Astrocyte (in vitro differentiated cells and primary cell): ENCODE results near the gene C9orf85.

Experiments
- CTCF ChIP-seq: IDR thresholded peaks from 2 replicates; pipeline ENCODE4 v1.5.1; 2011; ENCODE audit warnings: low read depth, mild to moderate bottlenecking, inconsistent platforms, low read length, moderate library complexity; ENCODE audit not compliant: insufficient read depth
- EZH2 ChIP-seq: IDR thresholded peaks from 2 replicates; pipeline ENCODE4 v1.6.1; 2012; ENCODE audit warnings: mild to moderate bottlenecking, low read length, inconsistent platforms; ENCODE audit not compliant: insufficient read depth

GRCh38 chr9:71909887-71910649 lies 1.4 kb upstream of the C9orf85 start:
- no peak for TF ChIP-seq CTCF
- no peak for TF ChIP-seq EZH2
